NOMO-1 treated with DMSO at 0.1 percent for 48 hours (cell line): ENCODE results near the gene PEA15.

ENCODE experiments used
- DNase-seq: peaks from one replicate; lab custom pipeline; 2025; ENCODE audit not compliant: unreplicated experiment; lab: John Stamatoyannopoulos, UW

The PEA15 gene

GRCh38 chr1:160178731-160179130, 26.5 kb upstream of the PEA15 start:
- no peak for DNase-seq

- no peak for DNase-seq
Measured at GRCh38 chr1:160179336-160179735, 25.8 kb upstream of the PEA15 start.

GRCh38 chr1:160186246-160186645, 18.9 kb upstream of the PEA15 start:
- DNase-seq, result no peak

- no peak for DNase-seq
Measured at GRCh38 chr1:160186729-160187128, 18.5 kb upstream of the PEA15 start.

GRCh38 chr1:160187407-160187806, 17.8 kb upstream of the PEA15 start:
- no peak for DNase-seq

- no peak for DNase-seq
Measured at GRCh38 chr1:160188341-160188740, 16.8 kb upstream of the PEA15 start.

GRCh38 chr1:160189649-160190625, 15.2 kb upstream of the PEA15 start, which contains the start of gene CASQ1:
TSS of gene CASQ1 (plus strand) at chr1:160190575. CDS start at chr1:160190752, 177 bp downstream.
- DNase-seq, result no peak

- no peak for DNase-seq
Measured at GRCh38 chr1:160191756-160192155, 13.4 kb upstream of the PEA15 start.

- DNase-seq, result no peak
Measured at GRCh38 chr1:160192234-160192633, 12.9 kb upstream of the PEA15 start.

GRCh38 chr1:160193091-160193819, 11.9 kb upstream of the PEA15 start:
- peak; percentile 62 for DNase-seq

- no peak for DNase-seq
Measured at GRCh38 chr1:160193832-160194736, 11.1 kb upstream of the PEA15 start.

GRCh38 chr1:160194737-160195059, 10.5 kb upstream of the PEA15 start:
- no peak for DNase-seq

- no peak for DNase-seq
Measured at GRCh38 chr1:160196143-160196542, 9.0 kb upstream of the PEA15 start.

GRCh38 chr1:160197231-160197630, 8.0 kb upstream of the PEA15 start:
- no peak for DNase-seq

- peak; percentile 11 for DNase-seq
Measured at GRCh38 chr1:160200786-160201185, 4.4 kb upstream of the PEA15 start.

GRCh38 chr1:160204526-160205241, 500 bp upstream of the PEA15 start:
- DNase-seq, result peak; percentile 84

- no peak for DNase-seq
Measured at GRCh38 chr1:160206036-160206389, 829 bp downstream of the PEA15 start.

GRCh38 chr1:160206421-160207117, 1.4 kb downstream of the PEA15 start:
- DNase-seq, result peak; percentile 29

GRCh38 chr1:160207118-160207650, 2.0 kb downstream of the PEA15 start:
- DNase-seq, result no peak
